ENCODE results near the gene ZNF141.
A peak's percentile ranks its signal among the peaks of the same experiment; 100 is the strongest.
"Not testable (repeated sequence)": the region's sequence is repeated elsewhere in the genome, so short reads cannot be mapped to it uniquely, and the experiment has no call there.

Gene ZNF141
- total RNA-seq: 70.9 reads per million, percentile 76 among the genes with 10 or more reads in this experiment

- DNase-seq: peak; percentile 87
Observed at GRCh38 chr4:337143-337931, at the start of gene ZNF141. Gene ZNF141 (plus strand): TSS chr4:337814. CDS start chr4:337984, 170 bp downstream.

- DNase-seq: no peak
Observed at GRCh38 chr4:288891-289290, 48.7 kb upstream of the ZNF141 start.

- DNase-seq: no peak
Observed at GRCh38 chr4:294732-295131, 42.9 kb upstream of the ZNF141 start.

- no peak for DNase-seq
Observed at GRCh38 chr4:302381-302780, 35.2 kb upstream of the ZNF141 start.

GRCh38 chr4:304516-304915, 33.1 kb upstream of the ZNF141 start:
- not testable (repeated sequence) for DNase-seq

- no peak for DNase-seq
Observed at GRCh38 chr4:304969-305680, 32.5 kb upstream of the ZNF141 start, which contains the start of gene ZNF732. Gene ZNF732 (minus strand): TSS chr4:305474. CDS start chr4:305310, 164 bp downstream.

- no peak for DNase-seq
Observed at GRCh38 chr4:306551-306961, 31.1 kb upstream of the ZNF141 start.

GRCh38 chr4:309807-310206, 27.8 kb upstream of the ZNF141 start:
- no peak for DNase-seq

- DNase-seq: no peak
Observed at GRCh38 chr4:314296-314903, 23.2 kb upstream of the ZNF141 start.

- DNase-seq: no peak
Observed at GRCh38 chr4:328729-329128, 8.9 kb upstream of the ZNF141 start.

GRCh38 chr4:335515-335914, 2.1 kb upstream of the ZNF141 start:
- DNase-seq: no peak

- no peak for DNase-seq
Observed at GRCh38 chr4:336099-336892, 1.3 kb upstream of the ZNF141 start.

- no peak for DNase-seq
Observed at GRCh38 chr4:336893-337142, 796 bp upstream of the ZNF141 start.

GRCh38 chr4:337932-338758, 531 bp downstream of the ZNF141 start:
- DNase-seq: no peak

- no peak for DNase-seq
Observed at GRCh38 chr4:338759-339097, 1.1 kb downstream of the ZNF141 start.

GRCh38 chr4:340011-340410, 2.4 kb downstream of the ZNF141 start:
- no peak for DNase-seq

- DNase-seq: no peak
Observed at GRCh38 chr4:373062-373839, 35.6 kb downstream of the ZNF141 start.

- DNase-seq: no peak
Observed at GRCh38 chr4:374298-375160, 36.9 kb downstream of the ZNF141 start.

- no peak for DNase-seq
Observed at GRCh38 chr4:384311-385010, 46.8 kb downstream of the ZNF141 start.

Measured in effector CD4-positive, alpha-beta T cell (primary cell).